Smooth muscle cell (in vitro differentiated cells): ENCODE measurements around the gene AKR7A3. TPM values are rescaled to one million over a fixed set of nuclear protein-coding genes. Genes with fewer than 3 reads are reported as not detected.

ENCODE experiments used
- DNase-seq: peaks from one replicate; lab custom pipeline; 2025; ENCODE audit not compliant: unreplicated experiment; lab: John Stamatoyannopoulos, UW
- H2AFZ ChIP-seq: fragments of 200-600 bp; sonication (generic); 2 replicates; pipeline ENCODE4 v1.6.0; 2016; ENCODE audit warnings: antibody characterized with exemption, low read depth, mild to moderate bottlenecking
- H3F3A ChIP-seq: fragments of 200-600 bp; sonication (generic); 2 replicates; pipeline ENCODE4 v1.6.0; 2017; ENCODE audit warnings: antibody characterized with exemption, low read depth
- H3K27ac ChIP-seq: fragments of 200-600 bp; sonication (generic); 2 replicates; pipeline ENCODE4 v1.5.1; 2016; ENCODE audit warnings: low read depth, mild to moderate bottlenecking
- H3K27me3 ChIP-seq: fragments of 200-600 bp; sonication (generic); 2 replicates; pipeline ENCODE4 v1.6.1; 2016; ENCODE audit warnings: low read depth, mild to moderate bottlenecking
- H3K36me3 ChIP-seq: fragments of 200-600 bp; sonication (generic); 2 replicates; pipeline ENCODE4 v1.5.1; 2016; ENCODE audit warnings: low read depth
- H3K4me1 ChIP-seq: fragments of 200-600 bp; sonication (generic); 2 replicates; pipeline ENCODE4 v1.5.1; 2016; ENCODE audit warnings: low read depth
- H3K4me2 ChIP-seq: fragments of 200-600 bp; sonication (generic); 2 replicates; pipeline ENCODE4 v1.6.0; 2016; ENCODE audit warnings: mild to moderate bottlenecking
- H3K4me3 ChIP-seq: fragments of 200-600 bp; sonication (generic); 2 replicates; pipeline ENCODE4 v1.5.1; 2016; ENCODE audit warnings: mild to moderate bottlenecking
- H3K79me2 ChIP-seq: fragments of 200-600 bp; sonication (generic); 2 replicates; pipeline ENCODE4 v1.6.0; 2016; ENCODE audit warnings: low read depth, mild to moderate bottlenecking
- H3K9ac ChIP-seq: fragments of 200-600 bp; sonication (generic); 2 replicates; pipeline ENCODE4 v1.6.0; 2016; ENCODE audit warnings: low read depth
- H3K9me3 ChIP-seq: fragments of 200-600 bp; sonication (generic); replicated peaks from 2 replicates; pipeline ENCODE4 v1.5.1; 2016; ENCODE audit warnings: low read depth
- H4K20me1 ChIP-seq: fragments of 200-600 bp; sonication (generic); 2 replicates; pipeline ENCODE4 v1.6.0; 2016; ENCODE audit warnings: low read depth
- WGBS: methylation state at CpG from one replicate; pipeline ENCODE4 v1.1.7; 2016; ENCODE audit warnings: low lambda C conversion rate; 5-methylcytosine and 5-hydroxymethylcytosine counted together
- polyA plus RNA-seq: library from polyadenylated mRNA; unstranded; fragments of >200 nt; fragmentation: Nextera tagmentation; extraction: Ambion mirVana; gene quantifications from 2 replicates; pipeline ENCODE4 v1.2.1, GENCODE V29; 2016
- total RNA-seq: library from RNA; depleted of rRNA; stranded (reverse); fragments of >200 nt; gene quantifications from 2 replicates; pipeline ENCODE4 v1.2.3, GENCODE V29; 2014
- TF ChIP-seq, protein P1 (sequence below): fragments of 200-600 bp; sonication (generic); IDR thresholded peaks from 2 replicates; pipeline ENCODE4 v1.5.1; 2017; ENCODE audit warnings: borderline replicate concordance, mild to moderate bottlenecking, antibody characterized with exemption; ENCODE audit not compliant: insufficient read depth, poor library complexity, severe bottlenecking

Gene AKR7A3
- total and polyA plus RNA-seq, 2 experiments from 2014 or later = 0.62 to 0.85 TPM

DNA sequence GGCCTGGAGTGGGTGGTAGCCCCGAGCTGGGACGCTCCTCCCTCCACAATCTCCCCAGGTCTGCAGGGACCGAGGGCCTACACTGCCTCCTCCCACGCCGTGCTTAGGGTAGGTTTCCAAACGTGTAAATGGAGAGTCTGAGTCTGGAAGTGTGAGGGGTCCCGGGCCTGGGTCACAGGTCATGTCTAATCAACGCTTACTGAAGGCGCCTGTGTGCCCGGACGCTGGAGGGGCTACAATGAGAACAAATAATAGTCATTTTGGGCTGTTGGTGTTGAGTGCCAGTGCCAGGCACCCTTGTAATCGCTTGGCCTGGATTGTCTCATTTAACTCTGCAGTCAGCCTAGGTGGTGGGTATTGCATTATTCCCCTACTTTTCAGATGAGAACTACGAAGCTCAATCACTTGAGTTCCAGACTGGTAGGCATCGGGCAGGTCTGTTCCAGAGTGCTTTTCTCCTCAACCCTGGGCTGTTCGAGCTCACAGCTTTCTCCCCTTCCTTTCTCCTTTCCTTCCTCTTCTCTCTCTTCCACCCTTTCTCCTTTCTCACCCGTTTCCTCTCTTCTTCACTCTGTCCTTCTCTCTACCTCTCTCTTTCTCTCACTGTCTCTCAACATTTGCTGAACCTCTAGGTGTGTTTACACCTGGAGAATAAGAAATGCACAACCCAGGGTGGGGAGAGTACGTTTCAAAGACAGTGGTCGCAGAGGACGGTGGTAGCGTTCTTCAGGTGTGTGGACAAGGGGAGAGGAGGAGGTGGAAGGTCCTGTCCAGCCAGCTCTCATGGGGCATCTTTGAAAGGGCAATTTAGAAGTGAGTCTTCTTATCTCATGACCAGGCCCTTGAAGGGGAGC is 24.4 kb upstream of the AKR7A3 start:
- 54% methylated on average over 20 of the region's 20 CpGs for WGBS

DNA sequence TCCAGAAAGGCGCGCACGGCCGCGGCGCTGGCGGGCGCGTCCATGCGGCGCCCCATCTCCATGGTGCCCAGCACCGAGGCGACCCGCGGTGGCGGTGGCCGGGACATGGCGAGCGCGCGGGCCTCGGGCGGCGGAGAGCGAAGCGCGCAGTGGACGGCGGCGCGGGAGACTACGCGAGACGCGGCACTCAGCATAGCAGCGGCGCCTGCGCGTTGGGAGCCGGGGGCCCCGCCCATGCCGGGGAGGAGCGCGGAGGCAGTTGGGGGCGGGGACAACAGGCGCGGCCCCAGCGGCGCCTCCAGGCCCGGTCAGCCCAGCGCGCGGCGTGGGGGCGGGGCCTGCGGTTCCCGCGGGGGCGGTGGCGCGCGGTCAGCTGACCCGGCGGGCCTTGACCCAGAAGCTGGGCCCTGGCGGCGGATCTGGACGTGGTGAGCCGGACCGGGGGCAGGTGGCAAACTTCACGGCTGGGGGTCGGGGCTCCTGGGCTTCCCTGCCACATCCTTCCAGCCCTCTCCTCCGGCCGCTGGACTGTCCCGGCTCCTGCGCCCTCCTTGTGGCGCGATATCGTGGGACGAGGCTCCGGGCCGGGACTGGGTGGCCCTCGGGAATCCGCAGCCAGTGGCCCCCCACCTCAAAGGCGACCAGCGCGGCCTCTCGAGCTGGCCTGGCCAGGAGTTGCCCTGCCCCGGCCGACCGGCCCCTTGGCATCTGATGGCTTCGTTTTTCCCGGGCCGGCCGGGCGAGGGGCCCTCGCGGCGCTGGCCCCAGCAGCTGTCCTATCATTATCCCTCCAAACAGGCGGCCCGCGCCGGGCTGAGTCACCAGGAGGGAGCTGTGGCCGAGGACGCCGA is 23.6 kb upstream of the AKR7A3 start, which contains the start of the genes AKR7A2 and SLC66A1:
Gene AKR7A2, minus strand, starts transcription at position 214 of the 851 bp plus-strand sequence. Its CDS starts 20 bp downstream, at position 194.
Gene SLC66A1, plus strand, starts transcription at position 396 of the 851 bp plus-strand sequence. CDS start 5,352 bp downstream, outside the sequence.
- peak; percentile 75 for DNase-seq
- WGBS = under 1% methylated on average over 86 of the region's 105 CpGs
- H3K27me3 ChIP-seq = no peaks in the 10 kb centered on the region
- H3K9ac ChIP-seq = peak within 1 kb of the TSS; percentile 96
- H3K79me2 ChIP-seq = peaks cover 4% of the 10 kb centered on the region
- no peaks in the 10 kb centered on the region for H3K9me3 ChIP-seq
- H3K36me3 ChIP-seq = no peaks in the 10 kb centered on the region
- TF ChIP-seq, protein P1, sequence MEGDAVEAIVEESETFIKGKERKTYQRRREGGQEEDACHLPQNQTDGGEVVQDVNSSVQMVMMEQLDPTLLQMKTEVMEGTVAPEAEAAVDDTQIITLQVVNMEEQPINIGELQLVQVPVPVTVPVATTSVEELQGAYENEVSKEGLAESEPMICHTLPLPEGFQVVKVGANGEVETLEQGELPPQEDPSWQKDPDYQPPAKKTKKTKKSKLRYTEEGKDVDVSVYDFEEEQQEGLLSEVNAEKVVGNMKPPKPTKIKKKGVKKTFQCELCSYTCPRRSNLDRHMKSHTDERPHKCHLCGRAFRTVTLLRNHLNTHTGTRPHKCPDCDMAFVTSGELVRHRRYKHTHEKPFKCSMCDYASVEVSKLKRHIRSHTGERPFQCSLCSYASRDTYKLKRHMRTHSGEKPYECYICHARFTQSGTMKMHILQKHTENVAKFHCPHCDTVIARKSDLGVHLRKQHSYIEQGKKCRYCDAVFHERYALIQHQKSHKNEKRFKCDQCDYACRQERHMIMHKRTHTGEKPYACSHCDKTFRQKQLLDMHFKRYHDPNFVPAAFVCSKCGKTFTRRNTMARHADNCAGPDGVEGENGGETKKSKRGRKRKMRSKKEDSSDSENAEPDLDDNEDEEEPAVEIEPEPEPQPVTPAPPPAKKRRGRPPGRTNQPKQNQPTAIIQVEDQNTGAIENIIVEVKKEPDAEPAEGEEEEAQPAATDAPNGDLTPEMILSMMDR = no peak
- H4K20me1 ChIP-seq = peaks cover 32% of the 10 kb centered on the region
- H3F3A ChIP-seq = no peaks in the 10 kb centered on the region
- H3K27ac ChIP-seq = peak within 1 kb of the TSS; percentile 93
- H3K4me1 ChIP-seq = peaks cover 3% of the 10 kb centered on the region
- H3K4me2 ChIP-seq = peak within 1 kb of the TSS; percentile 97
- peak within 1 kb of the TSS; percentile 94 for H3K4me3 ChIP-seq
- peak within 1 kb of the TSS; percentile 62 for H2AFZ ChIP-seq

More for the DNA sequence above, 24.4 kb upstream of the AKR7A3 start:
- peak overlapping the region; percentile 94 for H3K4me3 ChIP-seq
- peak overlapping the region; percentile 97 for H3K4me2 ChIP-seq
- H3K79me2 ChIP-seq = peaks cover 4% of the 10 kb centered on the region
- H3F3A ChIP-seq = no peaks in the 10 kb centered on the region
- no peaks in the 10 kb centered on the region for H3K36me3 ChIP-seq
- H3K27ac ChIP-seq = peak overlapping the region; percentile 93
- H4K20me1 ChIP-seq = peaks cover 37% of the 10 kb centered on the region
- peak overlapping the region; percentile 96 for H3K9ac ChIP-seq
- no peaks in the 10 kb centered on the region for H3K9me3 ChIP-seq
- DNase-seq = no peak
- no peaks in the 10 kb centered on the region for H3K27me3 ChIP-seq
- H3K4me1 ChIP-seq = peaks cover 3% of the 10 kb centered on the region
- peak overlapping the region; percentile 56 for H2AFZ ChIP-seq
- TF ChIP-seq, protein P1 = no peak

DNA sequence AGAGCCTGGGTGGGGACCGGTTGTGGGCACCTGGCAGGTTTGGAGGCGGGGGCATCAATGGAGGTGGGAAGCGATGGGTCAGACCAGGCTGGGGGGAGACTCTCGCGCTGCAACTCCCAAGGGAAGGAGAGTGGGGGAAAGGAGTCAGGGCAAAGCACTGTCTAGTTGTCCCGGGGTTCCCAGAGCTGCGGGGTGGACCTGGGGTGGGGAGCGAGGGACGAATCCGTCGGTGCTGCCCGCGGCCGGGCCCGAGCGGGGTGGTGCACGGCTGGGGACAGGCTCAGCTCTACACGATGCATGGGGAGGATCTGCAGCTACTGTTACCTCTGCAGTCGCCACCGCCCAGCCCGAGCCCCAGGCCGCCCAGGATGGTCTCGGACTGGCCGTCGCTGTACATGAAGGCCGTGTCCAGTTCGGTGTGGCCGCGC is 22.9 kb upstream of the AKR7A3 start:
- H3K79me2 ChIP-seq = peaks cover 4% of the 10 kb centered on the region
- H3K9me3 ChIP-seq = no peaks in the 10 kb centered on the region
- WGBS = under 1% methylated on average over 29 of the region's 29 CpGs
- H3K4me3 ChIP-seq = peak overlapping the region; percentile 94
- H3K9ac ChIP-seq = peak overlapping the region; percentile 84
- peaks cover 3% of the 10 kb centered on the region for H3K4me1 ChIP-seq
- peaks cover 28% of the 10 kb centered on the region for H4K20me1 ChIP-seq
- H3K27ac ChIP-seq = peak overlapping the region; percentile 35
- H3F3A ChIP-seq = no peaks in the 10 kb centered on the region
- TF ChIP-seq, protein P1 = no peak
- peak overlapping the region; percentile 97 for H3K4me2 ChIP-seq
- peak overlapping the region; percentile 62 for H2AFZ ChIP-seq
- H3K36me3 ChIP-seq = no peaks in the 10 kb centered on the region
- no peak for DNase-seq
- H3K27me3 ChIP-seq = no peaks in the 10 kb centered on the region
